ENCODE data around the gene RAB28. TPM values are rescaled to one million over a fixed set of nuclear protein-coding genes. Genes with fewer than 3 reads are reported as not detected.

The RAB28 gene
- total and polyA plus RNA-seq, 9 of the 15 experiments (the other 6 are each of a cell fraction or from before 2014, with no cell fraction given), result 6.7 to 40.4 (median 23.0) TPM

DNA sequence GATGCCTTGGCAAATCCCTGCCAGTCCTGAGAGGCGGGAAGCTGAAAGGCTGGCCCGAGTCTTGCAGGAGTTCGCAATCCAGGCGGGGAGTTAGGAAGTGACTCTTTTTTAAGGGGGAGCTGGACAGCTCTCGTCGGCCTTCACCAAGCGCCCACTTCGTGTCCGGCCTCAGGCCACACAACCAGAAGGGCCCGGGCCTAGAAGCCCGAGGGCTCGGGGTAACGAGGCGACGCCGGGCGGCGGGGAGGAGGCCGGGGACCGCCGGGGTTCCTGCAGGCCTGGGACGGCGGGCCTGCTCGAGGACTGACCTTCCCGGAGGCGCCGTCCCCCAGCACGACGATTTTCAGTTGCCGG lies 395 bp downstream of the RAB28 start (continued):
- TF ChIP-seq, protein P1, sequence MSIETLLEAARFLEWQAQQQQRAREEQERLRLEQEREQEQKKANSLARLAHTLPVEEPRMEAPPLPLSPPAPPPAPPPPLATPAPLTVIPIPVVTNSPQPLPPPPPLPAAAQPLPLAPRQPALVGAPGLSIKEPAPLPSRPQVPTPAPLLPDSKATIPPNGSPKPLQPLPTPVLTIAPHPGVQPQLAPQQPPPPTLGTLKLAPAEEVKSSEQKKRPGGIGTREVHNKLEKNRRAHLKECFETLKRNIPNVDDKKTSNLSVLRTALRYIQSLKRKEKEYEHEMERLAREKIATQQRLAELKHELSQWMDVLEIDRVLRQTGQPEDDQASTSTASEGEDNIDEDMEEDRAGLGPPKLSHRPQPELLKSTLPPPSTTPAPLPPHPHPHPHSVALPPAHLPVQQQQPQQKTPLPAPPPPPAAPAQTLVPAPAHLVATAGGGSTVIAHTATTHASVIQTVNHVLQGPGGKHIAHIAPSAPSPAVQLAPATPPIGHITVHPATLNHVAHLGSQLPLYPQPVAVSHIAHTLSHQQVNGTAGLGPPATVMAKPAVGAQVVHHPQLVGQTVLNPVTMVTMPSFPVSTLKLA (conservative IDR thresholded peaks at IDR 0.05), result no peak; a peak in 1 of 4 replicates
- TF ChIP-seq RBM15 (IDR thresholded peaks at IDR 0.05; ENCODE audit: insufficient read depth, low read length), result no peak
- no peak for TF ChIP-seq ETV5 (CRISPR knock-in tag; IDR thresholded peaks at IDR 0.05; ENCODE audit: low read depth)
- TF ChIP-seq CBFB (CRISPR knock-in tag; IDR thresholded peaks at IDR 0.05), result no peak
- TF ChIP-seq SLC30A9 (CRISPR knock-in tag; IDR thresholded peaks at IDR 0.05), result no peak
- no peak for TF ChIP-seq ZEB2 (IDR thresholded peaks at IDR 0.05)
- peak; percentile 50; the same call in 1 of the 2 replicates for TF ChIP-seq FOXP1 (CRISPR knock-in tag; IDR thresholded peaks at IDR 0.05)
- no peak for TF ChIP-seq CHD2 (IDR thresholded peaks at IDR 0.05; ENCODE audit: low read depth, low read length)
- no peak for TF ChIP-seq ZNF347 (CRISPR knock-in tag; IDR thresholded peaks at IDR 0.05; ENCODE audit: low read depth)
- no peak for TF ChIP-seq BCL6 (CRISPR knock-in tag; IDR thresholded peaks at IDR 0.05)
- no peak for TF ChIP-seq CBX5 (IDR thresholded peaks at IDR 0.05; ENCODE audit: borderline replicate concordance, low read depth)
- TF ChIP-seq, protein P2, sequence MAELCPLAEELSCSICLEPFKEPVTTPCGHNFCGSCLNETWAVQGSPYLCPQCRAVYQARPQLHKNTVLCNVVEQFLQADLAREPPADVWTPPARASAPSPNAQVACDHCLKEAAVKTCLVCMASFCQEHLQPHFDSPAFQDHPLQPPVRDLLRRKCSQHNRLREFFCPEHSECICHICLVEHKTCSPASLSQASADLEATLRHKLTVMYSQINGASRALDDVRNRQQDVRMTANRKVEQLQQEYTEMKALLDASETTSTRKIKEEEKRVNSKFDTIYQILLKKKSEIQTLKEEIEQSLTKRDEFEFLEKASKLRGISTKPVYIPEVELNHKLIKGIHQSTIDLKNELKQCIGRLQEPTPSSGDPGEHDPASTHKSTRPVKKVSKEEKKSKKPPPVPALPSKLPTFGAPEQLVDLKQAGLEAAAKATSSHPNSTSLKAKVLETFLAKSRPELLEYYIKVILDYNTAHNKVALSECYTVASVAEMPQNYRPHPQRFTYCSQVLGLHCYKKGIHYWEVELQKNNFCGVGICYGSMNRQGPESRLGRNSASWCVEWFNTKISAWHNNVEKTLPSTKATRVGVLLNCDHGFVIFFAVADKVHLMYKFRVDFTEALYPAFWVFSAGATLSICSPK (IDR thresholded peaks at IDR 0.05; ENCODE audit: borderline replicate concordance), result no peak
- TF ChIP-seq, protein P3, sequence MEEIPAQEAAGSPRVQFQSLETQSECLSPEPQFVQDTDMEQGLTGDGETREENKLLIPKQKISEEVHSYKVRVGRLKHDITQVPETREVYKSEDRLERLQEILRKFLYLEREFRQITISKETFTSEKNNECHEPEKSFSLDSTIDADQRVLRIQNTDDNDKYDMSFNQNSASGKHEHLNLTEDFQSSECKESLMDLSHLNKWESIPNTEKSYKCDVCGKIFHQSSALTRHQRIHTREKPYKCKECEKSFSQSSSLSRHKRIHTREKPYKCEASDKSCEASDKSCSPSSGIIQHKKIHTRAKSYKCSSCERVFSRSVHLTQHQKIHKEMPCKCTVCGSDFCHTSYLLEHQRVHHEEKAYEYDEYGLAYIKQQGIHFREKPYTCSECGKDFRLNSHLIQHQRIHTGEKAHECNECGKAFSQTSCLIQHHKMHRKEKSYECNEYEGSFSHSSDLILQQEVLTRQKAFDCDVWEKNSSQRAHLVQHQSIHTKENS (CRISPR knock-in tag; IDR thresholded peaks at IDR 0.05), result no peak
- no peak for TF ChIP-seq SMARCE1 (IDR thresholded peaks at IDR 0.05)
- TF ChIP-seq SRSF1 (IDR thresholded peaks at IDR 0.05; ENCODE audit: low read depth, low read length), result no peak
- no peak for TF ChIP-seq CREM (IDR thresholded peaks at IDR 0.05; ENCODE audit: low read depth)
- TF ChIP-seq NRF1 (conservative IDR thresholded peaks at IDR 0.05 in 1 of 2, IDR thresholded peaks at IDR 0.05 in 1 of 2), result no peak
- TF ChIP-seq, protein P4, sequence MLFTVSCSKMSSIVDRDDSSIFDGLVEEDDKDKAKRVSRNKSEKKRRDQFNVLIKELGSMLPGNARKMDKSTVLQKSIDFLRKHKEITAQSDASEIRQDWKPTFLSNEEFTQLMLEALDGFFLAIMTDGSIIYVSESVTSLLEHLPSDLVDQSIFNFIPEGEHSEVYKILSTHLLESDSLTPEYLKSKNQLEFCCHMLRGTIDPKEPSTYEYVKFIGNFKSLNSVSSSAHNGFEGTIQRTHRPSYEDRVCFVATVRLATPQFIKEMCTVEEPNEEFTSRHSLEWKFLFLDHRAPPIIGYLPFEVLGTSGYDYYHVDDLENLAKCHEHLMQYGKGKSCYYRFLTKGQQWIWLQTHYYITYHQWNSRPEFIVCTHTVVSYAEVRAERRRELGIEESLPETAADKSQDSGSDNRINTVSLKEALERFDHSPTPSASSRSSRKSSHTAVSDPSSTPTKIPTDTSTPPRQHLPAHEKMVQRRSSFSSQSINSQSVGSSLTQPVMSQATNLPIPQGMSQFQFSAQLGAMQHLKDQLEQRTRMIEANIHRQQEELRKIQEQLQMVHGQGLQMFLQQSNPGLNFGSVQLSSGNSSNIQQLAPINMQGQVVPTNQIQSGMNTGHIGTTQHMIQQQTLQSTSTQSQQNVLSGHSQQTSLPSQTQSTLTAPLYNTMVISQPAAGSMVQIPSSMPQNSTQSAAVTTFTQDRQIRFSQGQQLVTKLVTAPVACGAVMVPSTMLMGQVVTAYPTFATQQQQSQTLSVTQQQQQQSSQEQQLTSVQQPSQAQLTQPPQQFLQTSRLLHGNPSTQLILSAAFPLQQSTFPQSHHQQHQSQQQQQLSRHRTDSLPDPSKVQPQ (CRISPR knock-in tag; IDR thresholded peaks at IDR 0.05; ENCODE audit: borderline replicate concordance), result no peak
- TF ChIP-seq NR4A1 (CRISPR knock-in tag; IDR thresholded peaks at IDR 0.05), result no peak
- TF ChIP-seq NR4A1 (tag; IDR thresholded peaks at IDR 0.05), result no peak
- no peak for TF ChIP-seq RCOR1 (IDR thresholded peaks at IDR 0.05; ENCODE audit: borderline replicate concordance in 1 of 2, low read depth in 2 of 2, low read length in 2 of 2)
